GM19240 (cell line): ENCODE measurements around the gene HOXA10.

Experiments used
- DNase-seq: peaks from one replicate; pipeline ENCODE4 v3.0.0; 2011; ENCODE audit warnings: low spot score; ENCODE audit not compliant: insufficient read length

Gene HOXA10

GRCh38 chr7:27180431-27181420, 6.6 kb upstream of the HOXA10 start:
- DNase-seq, result no peak

- no peak for DNase-seq
Measured at GRCh38 chr7:27179503-27180430, 5.6 kb upstream of the HOXA10 start.

- no peak for DNase-seq
Measured at GRCh38 chr7:27179030-27179429, 4.9 kb upstream of the HOXA10 start.

- no peak for DNase-seq
Measured at GRCh38 chr7:27178366-27178765, 4.2 kb upstream of the HOXA10 start.

- no peak for DNase-seq
Measured at GRCh38 chr7:27177795-27178320, 3.7 kb upstream of the HOXA10 start.

- no peak for DNase-seq
Measured at GRCh38 chr7:27176962-27177794, 3.1 kb upstream of the HOXA10 start.

- no peak for DNase-seq
Measured at GRCh38 chr7:27176524-27176845, 2.4 kb upstream of the HOXA10 start.

GRCh38 chr7:27175626-27176523, 1.8 kb upstream of the HOXA10 start:
- DNase-seq, result no peak

- DNase-seq, result no peak
Measured at GRCh38 chr7:27174874-27175625, 930 bp upstream of the HOXA10 start.

- no peak for DNase-seq
Measured at GRCh38 chr7:27173511-27173955, 587 bp downstream of the HOXA10 start.

GRCh38 chr7:27172823-27173510, 1.2 kb downstream of the HOXA10 start:
- no peak for DNase-seq

- DNase-seq, result no peak
Measured at GRCh38 chr7:27172315-27172774, 1.8 kb downstream of the HOXA10 start.

- DNase-seq, result no peak
Measured at GRCh38 chr7:27171637-27172314, 2.3 kb downstream of the HOXA10 start.

- DNase-seq, result no peak
Measured at GRCh38 chr7:27171325-27171636, 2.8 kb downstream of the HOXA10 start.

GRCh38 chr7:27170426-27171324, 3.4 kb downstream of the HOXA10 start:
- no peak for DNase-seq

- DNase-seq, result no peak
Measured at GRCh38 chr7:27169658-27170425, 4.3 kb downstream of the HOXA10 start.
